ENCODE data around the gene GOLGA6L22.
"Not testable (repeated sequence)": the region's sequence is repeated elsewhere in the genome, so short reads cannot be mapped to it uniquely, and the experiment has no call there.

GRCh38 chr15:22417288-22417687 is 41.4 kb upstream of the GOLGA6L22 start:
- TF ChIP-seq CTCF (IDR thresholded peaks at IDR 0.05; ENCODE audit: low read depth, low read length); EZH2phosphoT487 (IDR thresholded peaks at IDR 0.05; ENCODE audit: low read depth): not testable (repeated sequence)

All from OCI-LY3 (cell line).